Measurements from ENCODE around the gene DNAJC5G.
"Not testable (repeated sequence)": the region's sequence is repeated elsewhere in the genome, so short reads cannot be mapped to it uniquely, and the experiment has no call there.

Gene DNAJC5G

DNA sequence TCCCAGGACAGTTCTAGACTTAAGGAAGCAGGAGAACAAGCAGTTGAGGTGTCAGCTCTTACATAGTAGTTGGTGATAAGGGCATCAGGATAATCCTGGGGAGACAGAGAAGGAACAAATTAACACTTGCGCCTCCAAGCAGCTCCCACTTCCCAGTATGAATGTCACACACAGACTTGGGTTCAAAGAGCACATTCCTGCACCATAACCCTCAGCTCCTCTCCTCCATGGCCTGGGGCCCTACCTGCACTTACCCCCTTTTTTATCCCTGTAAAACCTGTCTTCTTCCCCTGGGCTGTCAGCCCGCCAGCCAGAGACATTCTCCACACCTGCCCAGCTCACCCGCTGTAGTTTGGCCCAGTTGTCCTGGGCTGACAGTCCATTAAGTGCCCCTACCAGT lies 36.9 kb downstream of the DNAJC5G start:
- no peak for DNase-seq

DNA sequence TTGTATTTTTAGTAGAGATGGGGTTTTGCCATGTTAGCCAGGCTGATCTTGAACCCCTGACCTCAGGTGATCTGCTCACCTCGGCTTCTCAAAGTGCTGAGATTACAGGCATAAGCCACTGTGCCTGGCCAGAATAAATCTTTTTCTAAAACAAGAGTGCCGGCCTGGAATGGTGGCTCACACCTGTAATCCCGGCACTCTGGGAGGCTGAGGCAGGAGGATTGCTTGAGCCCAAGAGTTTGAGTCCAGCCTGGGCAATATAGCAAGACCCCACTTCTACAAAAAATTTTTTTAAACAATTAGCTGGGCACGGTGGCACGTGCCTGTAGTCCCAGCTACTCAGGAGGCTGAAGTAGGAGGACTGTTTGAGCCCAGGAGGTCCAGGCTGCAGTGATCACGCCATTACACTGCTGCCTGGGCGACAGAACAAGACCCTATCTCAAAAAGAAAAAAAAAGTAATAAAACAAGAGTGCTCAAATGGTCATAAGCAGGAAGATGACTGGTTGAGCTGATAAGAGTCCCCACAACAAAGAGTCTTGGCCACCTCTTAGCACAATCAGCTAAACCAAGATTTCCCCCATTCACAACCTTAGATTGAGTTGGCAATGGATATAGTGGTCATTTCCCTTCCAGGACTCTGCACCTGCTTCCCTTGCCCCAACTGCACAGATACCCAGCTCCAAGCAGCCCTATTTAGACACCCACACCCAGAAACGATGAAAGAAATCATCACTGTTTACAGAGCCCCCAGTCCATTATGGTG lies 38.8 kb downstream of the DNAJC5G start:
- DNase-seq, result no peak

DNA sequence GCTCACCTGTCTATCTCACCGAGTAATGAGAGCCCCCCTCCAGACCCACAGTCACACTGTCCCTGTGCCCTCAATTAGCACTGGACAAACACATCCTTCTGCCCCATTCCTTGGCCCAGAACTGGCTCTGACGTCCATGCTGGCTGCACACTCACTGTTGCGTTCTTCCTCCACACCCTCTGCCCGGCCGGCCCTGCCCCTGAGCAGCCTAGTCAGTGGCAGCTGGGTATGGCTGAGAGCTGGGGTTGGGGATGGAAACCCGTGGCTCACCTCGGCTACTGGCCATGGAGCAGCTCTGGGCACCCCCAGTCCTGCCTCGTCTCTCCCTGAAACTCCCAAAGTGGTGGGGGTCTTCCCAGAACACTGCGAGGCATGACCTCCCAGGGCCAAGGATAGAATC lies 39.5 kb downstream of the DNAJC5G start:
- no peak for DNase-seq

DNA sequence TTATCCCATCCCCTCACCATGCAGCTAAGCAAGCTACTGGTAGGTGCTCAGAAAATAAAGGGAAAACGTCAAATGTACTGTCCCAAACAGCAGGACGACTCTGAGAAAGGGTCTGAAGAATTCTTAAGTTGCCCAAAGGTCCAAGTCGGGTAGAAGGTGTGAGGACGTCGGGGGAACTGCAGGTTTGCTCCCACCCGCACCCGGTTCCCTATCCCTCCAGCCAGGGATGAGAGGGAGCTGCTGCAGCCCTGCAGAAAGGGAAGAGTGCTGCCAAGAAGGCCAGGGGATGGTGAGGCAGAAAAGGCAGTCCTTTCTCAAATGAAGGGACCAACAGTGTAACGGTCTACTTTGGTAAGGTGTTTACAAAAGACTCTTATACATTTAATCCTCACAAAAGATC lies 39.9 kb downstream of the DNAJC5G start:
- DNase-seq, result no peak

DNA sequence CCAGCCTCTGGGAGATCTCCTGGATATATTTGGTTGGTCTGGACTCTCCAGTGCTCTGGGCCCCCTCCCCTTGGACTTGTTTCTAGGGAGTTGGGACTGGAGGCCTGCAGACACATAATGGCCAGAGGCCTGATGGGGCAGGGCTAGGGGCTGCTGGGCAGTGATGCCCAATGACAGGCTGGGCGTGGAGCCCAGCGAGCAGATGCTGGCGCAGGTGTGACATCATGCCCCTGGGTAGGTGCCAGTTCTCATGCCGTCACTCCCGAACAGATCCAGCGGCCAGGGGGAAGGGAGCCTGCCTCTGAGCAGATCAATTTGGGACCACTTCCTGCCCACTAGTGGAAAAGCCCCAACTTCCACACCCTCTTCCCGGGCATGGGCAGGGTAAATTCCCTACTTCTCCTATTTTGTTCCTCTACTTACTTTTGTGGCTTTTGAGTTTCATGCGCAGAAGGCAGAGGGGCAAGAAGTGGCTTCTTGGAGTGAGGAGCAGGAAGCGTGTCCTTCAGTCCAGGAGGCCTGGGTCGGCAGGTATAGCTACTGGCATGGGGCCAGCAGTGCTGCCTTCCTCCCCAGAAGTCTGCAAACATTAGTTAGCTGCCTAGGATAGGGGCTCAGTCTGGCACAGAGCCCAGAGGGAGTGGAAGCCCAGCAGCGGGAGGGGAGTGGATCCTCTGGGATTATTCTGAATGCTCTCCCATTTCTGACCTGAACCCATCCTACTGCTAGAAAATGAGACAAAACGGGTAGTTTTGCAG lies 41.6 kb downstream of the DNAJC5G start:
- peak; percentile 19 for DNase-seq

DNA sequence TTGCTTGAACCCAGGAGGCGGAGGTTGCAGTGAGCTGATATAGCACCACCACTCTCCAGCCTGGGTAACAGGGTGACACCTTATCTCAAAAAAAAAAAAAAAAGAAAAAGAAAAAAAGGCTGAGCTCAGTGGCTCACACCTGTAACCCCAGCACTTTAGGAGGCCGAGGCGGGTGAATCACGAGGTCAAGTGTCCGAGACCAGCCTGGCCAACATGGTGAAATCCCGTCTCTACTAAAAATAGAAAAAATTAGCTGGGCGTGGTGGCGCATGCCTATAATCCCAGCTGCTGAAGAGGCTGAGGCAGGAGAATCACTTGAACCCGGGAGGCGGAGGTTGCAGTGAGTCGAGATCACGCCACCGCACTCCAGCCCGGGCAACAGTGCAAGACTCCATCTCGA lies 44.6 kb downstream of the DNAJC5G start:
- not testable (repeated sequence) for DNase-seq

DNA sequence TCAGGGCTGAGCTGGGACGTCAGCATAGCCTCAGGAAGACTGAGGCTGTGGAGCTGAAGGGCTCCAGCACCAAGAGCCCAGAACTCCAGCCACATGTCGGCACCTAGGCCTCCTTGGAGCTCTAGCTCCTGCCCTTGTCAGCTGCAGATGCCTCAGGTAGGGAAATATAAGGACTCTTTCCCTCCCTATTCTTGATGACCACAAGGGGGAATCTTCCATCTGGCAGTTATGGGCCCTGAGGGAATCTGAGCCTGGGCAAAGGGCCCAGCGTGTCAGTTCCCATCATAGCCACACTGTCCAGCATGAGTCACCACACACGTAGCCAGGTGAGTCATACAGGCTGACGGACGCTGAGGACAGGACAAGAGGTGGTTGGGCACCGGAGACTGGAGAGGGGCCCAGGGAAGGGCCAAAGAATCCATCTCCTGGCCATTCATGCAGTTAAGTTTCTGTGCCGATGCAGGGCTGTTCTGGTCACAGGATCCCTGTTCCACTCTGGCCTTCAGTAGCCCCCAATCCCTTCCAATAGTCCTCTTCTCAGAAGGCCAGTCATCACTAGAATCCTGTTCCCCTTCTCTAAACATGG lies 45.8 kb downstream of the DNAJC5G start:
- DNase-seq, result peak; percentile 66

DNA sequence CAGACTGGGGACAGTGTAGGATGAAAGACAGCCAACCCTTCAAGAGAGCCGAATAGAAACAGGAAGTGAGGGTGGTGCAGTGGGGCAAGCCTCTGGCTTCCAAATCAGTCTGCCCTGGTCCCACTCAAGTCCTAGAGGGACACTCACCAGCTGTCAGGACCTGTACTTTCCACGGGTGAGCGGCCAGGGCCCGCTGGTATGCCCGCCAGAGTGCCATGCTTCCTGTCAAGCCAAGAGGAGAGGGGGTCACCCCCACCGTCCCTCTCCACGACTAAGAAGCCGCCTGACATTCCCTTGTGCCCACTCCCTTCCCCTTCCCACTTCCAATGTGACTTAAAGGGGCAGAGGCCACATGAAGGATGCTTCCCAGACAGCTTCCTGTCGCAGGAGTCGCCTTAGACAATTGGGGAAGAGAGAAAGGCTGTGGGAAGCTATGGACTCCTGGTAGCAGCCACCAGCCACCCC lies 47.1 kb downstream of the DNAJC5G start:
- peak; percentile 50 for DNase-seq

DNA sequence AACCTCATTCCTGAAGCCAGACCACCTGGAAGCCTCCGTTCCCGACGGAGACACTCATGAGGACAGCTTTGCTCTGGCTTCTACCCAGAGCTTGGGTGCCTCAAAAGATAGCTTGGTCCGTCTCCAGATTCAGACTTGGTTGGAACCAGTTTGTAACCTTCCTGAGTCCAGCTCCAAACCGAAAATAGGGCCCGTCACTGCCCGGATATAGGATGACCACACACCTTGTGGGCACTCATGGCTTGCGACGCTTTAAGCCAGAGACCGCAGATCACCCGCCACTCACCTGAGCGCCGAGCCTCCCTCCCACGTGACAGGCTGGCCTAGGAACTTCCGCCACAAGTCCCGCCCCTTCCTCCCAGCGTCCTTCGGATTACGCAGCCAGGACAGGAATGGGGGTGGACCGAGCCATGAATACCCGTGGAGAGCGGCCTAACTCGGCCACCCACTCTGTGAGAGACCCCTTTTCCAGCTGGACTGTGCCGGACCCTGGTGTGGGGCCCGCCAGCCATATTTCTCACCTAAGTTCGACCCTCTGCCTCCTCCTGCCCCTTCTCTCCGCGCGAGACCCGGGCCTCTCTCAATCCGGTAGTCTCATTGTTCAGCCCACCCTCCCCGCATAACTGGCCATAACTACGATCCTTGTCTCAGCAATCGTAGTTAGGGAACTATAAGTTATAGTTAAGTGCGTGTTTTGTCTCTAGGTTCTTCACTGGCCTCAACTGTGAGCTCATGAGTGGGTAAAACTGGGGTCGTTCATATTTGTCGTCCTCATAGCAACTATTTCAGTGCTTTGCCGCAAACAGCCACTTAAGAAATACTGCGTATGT lies 47.7 kb downstream of the DNAJC5G start, which contains the start of gene MPV17:
MPV17 (minus strand) TSS at position 332 of the 830 bp plus-strand sequence. CDS start 580 bp downstream, outside the sequence.
- DNase-seq, result peak; percentile 91

DNA sequence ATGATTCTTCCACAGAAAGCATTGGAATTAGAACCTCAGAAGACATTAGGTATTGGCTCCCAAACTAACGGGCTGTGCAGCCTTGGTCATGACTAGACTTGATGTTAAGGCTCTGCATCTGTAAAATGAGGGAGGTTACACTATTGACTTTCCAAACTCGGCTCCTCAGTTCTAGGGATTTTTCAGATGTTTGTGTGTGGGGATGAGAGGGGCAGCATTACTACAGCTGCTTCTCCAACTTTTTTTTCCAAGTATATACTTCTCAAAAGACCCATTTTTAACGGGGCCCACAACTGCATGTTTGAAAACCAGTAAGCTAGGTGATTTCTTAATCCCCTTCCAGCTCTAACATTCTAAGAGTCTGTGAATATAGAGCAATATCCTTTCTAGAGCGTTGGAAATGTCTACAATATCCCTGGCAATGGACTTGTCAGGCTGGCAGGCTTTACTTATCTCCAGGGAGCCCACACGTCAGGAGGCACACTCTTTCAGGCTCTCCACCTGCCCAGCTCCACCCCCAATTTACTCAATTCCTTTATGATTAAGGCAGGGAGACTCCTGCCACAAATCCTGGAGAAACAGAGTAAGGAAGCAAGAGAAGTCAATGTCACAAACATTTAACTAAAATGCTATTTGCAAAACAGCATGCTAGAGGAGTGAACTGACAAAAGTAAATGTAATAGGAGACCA lies 48.5 kb downstream of the DNAJC5G start:
- DNase-seq, result no peak

DNA sequence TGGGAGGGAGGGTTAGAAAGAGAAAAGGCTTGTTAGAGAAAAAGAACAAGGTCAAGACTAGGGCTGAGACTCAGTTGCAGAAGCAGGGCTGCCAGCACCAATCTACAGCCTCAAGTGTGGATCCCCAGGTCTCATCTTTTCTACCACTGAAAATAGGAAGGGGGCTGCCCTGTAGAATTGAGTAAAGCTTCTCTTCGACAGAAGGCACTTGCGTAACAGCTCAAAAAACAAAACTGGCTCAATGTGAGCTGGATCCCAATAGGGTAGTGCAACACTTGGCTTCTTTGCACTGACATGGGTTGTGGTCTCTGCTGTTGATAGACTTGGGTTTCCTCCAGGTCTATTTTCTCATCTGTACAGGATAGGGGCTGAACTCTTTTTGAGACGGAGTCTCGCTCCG lies 49.5 kb downstream of the DNAJC5G start:
- DNase-seq, result no peak
